ENCODE results near the gene PTPMT1. TPM values are rescaled to one million over a fixed set of nuclear protein-coding genes. Genes with fewer than 3 reads are reported as not detected.
"Not testable (repeated sequence)": the region's sequence is repeated elsewhere in the genome, so short reads cannot be mapped to it uniquely, and the experiment has no call there.

The PTPMT1 gene, protein sequence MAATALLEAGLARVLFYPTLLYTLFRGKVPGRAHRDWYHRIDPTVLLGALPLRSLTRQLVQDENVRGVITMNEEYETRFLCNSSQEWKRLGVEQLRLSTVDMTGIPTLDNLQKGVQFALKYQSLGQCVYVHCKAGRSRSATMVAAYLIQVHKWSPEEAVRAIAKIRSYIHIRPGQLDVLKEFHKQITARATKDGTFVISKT
- 70.7 and 76.8 TPM in 2 replicates for total RNA-seq (2014; rRNA removed; shearing (Covaris generic))
- 77.0 and 77.2 TPM in 2 replicates for polyA plus RNA-seq (2015; cell fraction: cytosol; rRNA removed)
- 13.2 and 34.0 TPM in 2 replicates for polyA plus RNA-seq (2015; cell fraction: nucleus; rRNA removed)

- peak; percentile 49 for DNase-seq (ENCODE audit: low read depth, low spot score)
- in situ Hi-C loops (cut with HindIII; ENCODE audit: low pct_unique_long_range_greater_than_20kb, low sequenced_read_pairs): no loop called here
These were observed at the start of gene PTPMT1 for GRCh38 chr11:47565340-47566148. Gene PTPMT1 (plus strand): TSS chr11:47565599. CDS start chr11:47565623, 24 bp downstream.

DNA sequence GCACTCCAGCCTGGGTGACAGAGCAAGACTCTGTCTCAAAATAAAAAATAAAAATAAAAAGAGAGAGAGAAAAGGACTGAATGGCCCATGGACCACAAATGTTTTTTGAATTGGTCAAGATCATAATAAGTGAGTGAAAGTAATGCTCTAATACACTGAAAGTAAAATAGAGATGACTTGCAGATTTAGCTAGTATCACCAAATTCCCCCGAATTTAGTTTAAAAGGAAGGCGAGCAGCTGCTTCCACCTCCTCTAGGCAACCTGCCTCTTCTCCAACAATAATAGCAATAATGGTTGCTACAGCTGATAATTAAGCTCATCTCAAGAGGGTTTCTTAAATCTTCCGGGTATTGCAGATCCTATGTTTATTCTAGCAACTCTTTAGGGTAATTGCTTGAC lies 49.2 kb upstream of the PTPMT1 start:
- in situ Hi-C loops (cut with HindIII; ENCODE audit: low pct_unique_long_range_greater_than_20kb, low sequenced_read_pairs): no loop called here

GRCh38 chr11:47516984-47517853 lies 48.2 kb upstream of the PTPMT1 start:
- no peak for DNase-seq (ENCODE audit: low read depth, low spot score)
- in situ Hi-C loops (cut with HindIII; ENCODE audit: low pct_unique_long_range_greater_than_20kb, low sequenced_read_pairs): no loop called here

More for the DNA sequence above, 49.2 kb upstream of the PTPMT1 start:
- DNase-seq (ENCODE audit: low read depth, low spot score): no peak

DNA sequence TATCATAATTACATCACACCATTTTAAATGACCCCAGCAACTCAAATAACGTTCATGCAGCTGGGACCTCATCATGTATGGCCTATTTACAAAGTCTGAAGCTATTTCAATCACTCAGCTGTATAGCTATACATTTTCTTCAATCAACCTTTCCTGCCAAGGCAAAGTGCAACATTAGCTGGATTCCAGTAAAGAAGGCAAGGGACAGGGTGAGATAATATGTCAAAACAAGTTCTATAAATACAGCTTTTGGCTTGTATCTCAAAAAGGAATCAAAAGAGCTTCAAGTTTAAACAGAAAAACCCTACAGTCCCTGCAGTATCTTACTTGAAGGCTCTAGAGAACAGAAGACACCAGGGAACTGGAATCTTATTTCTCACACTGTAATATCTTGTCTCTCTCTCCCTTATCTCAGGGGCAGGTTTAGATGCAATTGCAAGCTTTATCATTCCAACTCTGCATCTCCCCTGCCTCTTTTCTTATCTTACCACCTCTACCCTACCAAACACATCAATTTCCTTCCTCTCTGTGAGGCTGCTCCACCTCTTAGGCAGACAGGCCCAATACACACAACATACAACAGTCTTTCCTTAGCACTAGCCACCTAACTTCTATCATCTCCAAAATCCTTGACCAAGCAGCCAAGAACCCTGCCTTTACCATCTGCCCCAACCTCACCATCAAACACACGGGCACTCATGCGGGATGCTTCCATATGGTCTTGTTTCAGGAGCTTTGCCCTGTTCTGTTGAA lies 47.0 kb upstream of the PTPMT1 start:
- in situ Hi-C loops (cut with HindIII; ENCODE audit: low pct_unique_long_range_greater_than_20kb, low sequenced_read_pairs): no loop called here

DNA sequence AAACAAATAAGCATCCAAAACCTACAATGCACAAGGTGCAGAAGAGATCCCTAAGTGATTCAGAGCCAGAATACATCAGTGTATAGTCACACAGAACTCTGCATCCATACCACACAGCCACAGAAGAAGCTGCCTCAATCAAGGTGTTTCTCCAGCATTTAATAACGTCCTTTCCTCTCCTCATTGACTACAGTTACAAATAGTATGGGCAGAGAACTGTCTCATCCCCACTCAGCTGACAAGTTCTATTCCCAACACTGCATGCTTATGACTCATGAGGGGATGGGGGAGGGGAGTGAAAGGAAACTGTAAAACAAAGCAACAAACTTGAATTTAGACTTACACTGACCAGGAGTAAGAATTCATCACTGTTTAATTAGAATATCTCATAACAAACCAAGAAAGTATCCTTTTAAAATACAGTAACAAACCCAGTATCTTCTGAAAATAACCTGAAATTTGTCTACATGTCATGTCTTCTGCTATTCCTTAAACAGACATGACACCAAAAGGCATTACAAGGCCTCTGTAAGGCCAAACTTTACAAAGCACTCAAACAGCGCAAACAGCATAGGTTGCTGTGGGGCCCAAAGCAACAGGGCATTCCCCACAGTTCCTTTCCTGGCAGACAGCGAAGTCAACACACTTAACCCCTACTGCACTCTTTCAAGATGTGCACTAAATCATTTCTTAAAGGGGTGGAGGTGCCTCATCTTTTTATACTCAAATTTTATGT lies 41.7 kb upstream of the PTPMT1 start:
- in situ Hi-C loops (cut with HindIII; ENCODE audit: low pct_unique_long_range_greater_than_20kb, low sequenced_read_pairs): no loop called here
- peak; percentile 71 for DNase-seq (ENCODE audit: low read depth, low spot score)

More for the DNA sequence above, 47.0 kb upstream of the PTPMT1 start:
- DNase-seq (ENCODE audit: low read depth, low spot score): no peak

GRCh38 chr11:47524291-47524874 lies 41.0 kb upstream of the PTPMT1 start:
- peak; percentile 21 for DNase-seq (ENCODE audit: low read depth, low spot score)
- in situ Hi-C loops (cut with HindIII; ENCODE audit: low pct_unique_long_range_greater_than_20kb, low sequenced_read_pairs): no loop called here

DNA sequence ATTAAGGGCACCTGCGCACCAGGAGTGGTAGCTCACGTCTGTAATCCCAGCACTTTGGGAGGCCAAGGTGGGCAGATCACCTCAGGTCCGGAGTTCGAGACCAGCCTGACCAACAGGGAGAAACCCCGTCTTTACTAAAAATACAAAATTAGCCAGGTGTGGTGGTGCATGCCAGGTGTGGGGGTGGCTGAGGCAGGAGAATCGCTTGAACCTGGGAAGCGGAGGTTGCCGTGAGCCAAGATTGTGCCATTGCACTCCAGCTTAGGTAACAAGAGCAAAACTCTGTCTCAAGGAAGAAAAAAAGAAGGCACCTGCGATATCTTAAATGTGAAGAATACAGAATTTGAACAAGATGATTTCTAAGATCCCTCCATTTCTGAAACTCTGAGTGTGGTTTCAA lies 39.4 kb upstream of the PTPMT1 start:
- DNase-seq (ENCODE audit: low read depth, low spot score); in situ Hi-C loops (cut with HindIII; ENCODE audit: low pct_unique_long_range_greater_than_20kb, low sequenced_read_pairs): not testable (repeated sequence)

GRCh38 chr11:47527186-47527585 lies 38.2 kb upstream of the PTPMT1 start:
- DNase-seq (ENCODE audit: low read depth, low spot score): no peak
- in situ Hi-C loops (cut with HindIII; ENCODE audit: low pct_unique_long_range_greater_than_20kb, low sequenced_read_pairs): no loop called here

DNA sequence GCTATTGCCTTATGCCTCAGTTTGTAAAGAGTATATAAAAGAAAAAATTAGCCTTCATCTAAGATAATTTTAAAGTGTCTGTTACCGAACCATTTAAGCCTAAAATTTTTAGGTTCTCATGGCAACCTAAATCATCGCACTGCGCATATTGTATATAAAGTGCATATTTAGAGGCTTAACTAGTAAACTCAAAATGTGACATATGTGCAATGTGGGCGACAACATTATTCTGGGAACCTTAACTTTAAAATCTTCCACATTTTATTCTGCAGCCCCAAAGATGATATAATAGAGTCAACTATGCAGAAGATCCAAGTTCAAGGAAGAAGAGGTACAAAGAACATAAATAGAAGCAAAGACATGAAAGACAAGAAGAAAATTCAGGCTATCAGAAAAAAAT lies 35.4 kb upstream of the PTPMT1 start:
- DNase-seq (ENCODE audit: low read depth, low spot score): no peak
- in situ Hi-C loops (cut with HindIII; ENCODE audit: low pct_unique_long_range_greater_than_20kb, low sequenced_read_pairs): no loop called here

GRCh38 chr11:47530721-47531120 lies 34.7 kb upstream of the PTPMT1 start:
- in situ Hi-C loops (cut with HindIII; ENCODE audit: low pct_unique_long_range_greater_than_20kb, low sequenced_read_pairs); DNase-seq (ENCODE audit: low read depth, low spot score): not testable (repeated sequence)

DNA sequence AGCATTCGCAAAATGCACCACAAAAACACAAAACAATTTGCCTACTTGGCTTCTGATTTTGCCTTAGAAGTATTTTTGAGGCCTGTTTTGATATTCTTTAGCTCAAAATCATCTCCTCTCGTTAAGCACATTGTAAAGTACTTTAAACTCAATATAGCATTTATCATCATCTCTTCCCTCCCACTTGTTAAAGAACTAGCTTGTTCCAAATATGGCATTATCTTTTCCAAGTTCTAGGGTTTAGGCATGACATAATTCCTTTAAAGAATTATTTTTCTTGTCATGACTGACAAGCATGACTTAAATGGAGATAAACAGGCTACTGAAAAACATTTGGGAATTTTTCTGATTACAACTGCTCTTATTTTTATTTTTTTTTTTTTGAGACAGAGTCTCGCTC lies 33.7 kb upstream of the PTPMT1 start:
- in situ Hi-C loops (cut with HindIII; ENCODE audit: low pct_unique_long_range_greater_than_20kb, low sequenced_read_pairs): no loop called here
- DNase-seq (ENCODE audit: low read depth, low spot score): no peak

- no peak for DNase-seq (ENCODE audit: low read depth, low spot score)
- in situ Hi-C loops (cut with HindIII; ENCODE audit: low pct_unique_long_range_greater_than_20kb, low sequenced_read_pairs): no loop called here
These were observed 32.7 kb upstream of the PTPMT1 start for GRCh38 chr11:47532597-47533213.

DNA sequence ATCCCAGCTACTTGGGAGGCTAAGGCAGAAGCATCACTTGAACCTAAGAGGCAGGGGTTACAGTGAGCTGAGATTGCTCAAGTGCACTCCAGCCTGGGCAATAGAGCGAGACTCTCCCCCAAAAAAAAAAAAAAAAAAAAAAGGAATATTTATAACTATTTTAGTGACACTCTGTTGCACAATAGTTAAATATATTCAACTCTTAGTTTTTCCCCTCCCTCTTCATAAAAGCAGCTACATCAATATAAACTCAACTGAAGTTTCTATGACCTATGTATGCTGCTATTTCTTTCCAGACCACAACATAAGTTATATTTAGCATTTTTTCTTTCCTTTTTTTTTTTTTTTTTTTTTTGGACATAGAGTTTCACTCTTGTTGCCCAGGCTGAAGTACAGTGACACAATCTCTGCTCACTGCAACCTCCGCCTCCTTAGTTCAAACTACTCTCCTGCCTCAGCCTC lies 31.7 kb upstream of the PTPMT1 start:
- in situ Hi-C loops (cut with HindIII; ENCODE audit: low pct_unique_long_range_greater_than_20kb, low sequenced_read_pairs): no loop called here
- no peak for DNase-seq (ENCODE audit: low read depth, low spot score)

GRCh38 chr11:47534704-47535251 lies 30.6 kb upstream of the PTPMT1 start:
- DNase-seq (ENCODE audit: low read depth, low spot score): no peak
- in situ Hi-C loops (cut with HindIII; ENCODE audit: low pct_unique_long_range_greater_than_20kb, low sequenced_read_pairs): no loop called here

DNA sequence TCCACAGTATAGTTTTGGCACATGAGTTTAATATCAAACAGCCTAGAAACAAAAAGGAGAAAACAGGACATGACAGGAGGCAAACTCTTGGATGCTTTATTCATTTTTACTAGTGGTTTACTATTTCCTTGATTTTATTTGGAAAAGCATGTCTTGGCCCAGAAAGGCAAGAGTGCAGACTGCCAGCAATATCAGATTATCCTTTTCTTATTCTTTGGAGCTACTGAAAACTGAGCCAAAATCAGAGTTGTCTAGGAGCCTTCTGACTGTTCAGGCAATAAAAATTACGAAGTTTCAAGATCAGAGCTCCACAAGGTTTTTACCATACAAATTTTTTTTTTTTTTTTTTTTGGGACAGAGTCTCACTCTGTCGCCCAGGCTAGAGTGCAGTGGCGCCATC lies 28.5 kb upstream of the PTPMT1 start:
- no peak for DNase-seq (ENCODE audit: low read depth, low spot score)
- in situ Hi-C loops (cut with HindIII; ENCODE audit: low pct_unique_long_range_greater_than_20kb, low sequenced_read_pairs): no loop called here

Data from SK-MEL-5 (cell line).